Fibroblast of lung (primary cell): ENCODE measurements around the gene VKORC1L1.

Source experiments
- EZH2 ChIP-seq: IDR thresholded peaks from 2 replicates; pipeline ENCODE4 v1.5.1; 2012; ENCODE audit warnings: low read length, control low read depth, mild to moderate bottlenecking; ENCODE audit errors: missing control alignments
- TF ChIP-seq, protein P1 (sequence below), 2 donors: IDR thresholded peaks in 1 of 2; conservative IDR thresholded peaks in 1 of 2; 1 replicate in 1 of 2; 2 replicates in 1 of 2; pipeline ENCODE4 v1.5.1; 2011 to 2012; ENCODE audit warnings: low read length in 2 of 2, control low read depth in 1 of 2, inconsistent platforms in 1 of 2, low read depth in 1 of 2, mild to moderate bottlenecking in 1 of 2

DNA sequence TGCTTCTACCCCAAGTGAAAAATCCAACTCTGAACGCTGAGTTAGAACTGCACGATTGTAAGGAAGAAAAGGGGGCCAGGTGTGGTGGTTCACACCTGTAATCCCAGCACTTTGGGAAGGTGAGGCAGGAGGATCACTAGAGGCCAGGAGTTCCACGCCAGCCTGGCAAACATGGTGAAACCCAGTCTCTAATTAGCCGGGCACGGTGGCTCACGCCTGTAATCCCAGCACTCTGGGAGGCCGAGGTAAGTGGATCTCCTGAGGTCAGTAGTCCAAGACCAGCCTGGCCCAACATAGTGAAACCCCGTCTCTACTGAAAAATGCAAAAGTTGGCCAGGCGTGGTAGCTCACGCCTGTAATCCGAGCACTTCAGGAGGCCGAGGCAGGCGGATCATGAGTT, 100.1 kb downstream of the VKORC1L1 start:
- TF ChIP-seq, protein P1, sequence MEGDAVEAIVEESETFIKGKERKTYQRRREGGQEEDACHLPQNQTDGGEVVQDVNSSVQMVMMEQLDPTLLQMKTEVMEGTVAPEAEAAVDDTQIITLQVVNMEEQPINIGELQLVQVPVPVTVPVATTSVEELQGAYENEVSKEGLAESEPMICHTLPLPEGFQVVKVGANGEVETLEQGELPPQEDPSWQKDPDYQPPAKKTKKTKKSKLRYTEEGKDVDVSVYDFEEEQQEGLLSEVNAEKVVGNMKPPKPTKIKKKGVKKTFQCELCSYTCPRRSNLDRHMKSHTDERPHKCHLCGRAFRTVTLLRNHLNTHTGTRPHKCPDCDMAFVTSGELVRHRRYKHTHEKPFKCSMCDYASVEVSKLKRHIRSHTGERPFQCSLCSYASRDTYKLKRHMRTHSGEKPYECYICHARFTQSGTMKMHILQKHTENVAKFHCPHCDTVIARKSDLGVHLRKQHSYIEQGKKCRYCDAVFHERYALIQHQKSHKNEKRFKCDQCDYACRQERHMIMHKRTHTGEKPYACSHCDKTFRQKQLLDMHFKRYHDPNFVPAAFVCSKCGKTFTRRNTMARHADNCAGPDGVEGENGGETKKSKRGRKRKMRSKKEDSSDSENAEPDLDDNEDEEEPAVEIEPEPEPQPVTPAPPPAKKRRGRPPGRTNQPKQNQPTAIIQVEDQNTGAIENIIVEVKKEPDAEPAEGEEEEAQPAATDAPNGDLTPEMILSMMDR (conservative IDR thresholded peaks at IDR 0.05 in 1 of 2, IDR thresholded peaks at IDR 0.05 in 1 of 2; ENCODE audit: low read depth in 1 of 2, low read length in 2 of 2): no peak
- TF ChIP-seq EZH2: no peak
